ENCODE results near the gene SHF.

The SHF gene

GRCh38 chr15:45181491-45182285, 6.1 kb downstream of the SHF start:
- WGBS, 2 experiments: 82 to 87% methylated on average over 7 to 9 of the region's 9 CpGs
- Histone ChIP-seq H3K27ac (ENCODE audit: insufficient read depth, low read depth, low read length, poor library complexity, severe bottlenecking) (no peak overlapping the region), H3K4me1 (ENCODE audit: control insufficient read depth, insufficient read depth, low read length) (peaks cover 26% of the 10 kb centered on the region)

GRCh38 chr15:45180648-45181436, 6.9 kb downstream of the SHF start:
- WGBS, 2 experiments: 83 to 98% methylated on average over 7 to 8 of the region's 8 CpGs
- no peak overlapping the region for H3K27ac ChIP-seq (ENCODE audit: insufficient read depth, low read depth, low read length, poor library complexity, severe bottlenecking)

More at GRCh38 chr15:45181491-45182285, 6.1 kb downstream of the SHF start:
- Histone ChIP-seq H3K27me3 (ENCODE audit: control insufficient read depth, insufficient read depth, low read length, poor library complexity, severe bottlenecking) (no peaks in the 10 kb centered on the region), H3K4me3 (ENCODE audit: insufficient read depth, low read depth, low read length) (no peak overlapping the region), H3K9me3 (ENCODE audit: control insufficient read depth, low read length) (no peaks in the 10 kb centered on the region), H3K36me3 (ENCODE audit: control insufficient read depth, insufficient read depth, low read length) (peaks cover 4% of the 10 kb centered on the region)

GRCh38 chr15:45180201-45180600, 7.6 kb downstream of the SHF start:
- no peak overlapping the region for H3K27ac ChIP-seq (ENCODE audit: insufficient read depth, low read depth, low read length, poor library complexity, severe bottlenecking)
- 93 to 95% methylated on average over 7 of the region's 7 CpGs for WGBS, 2 experiments
- no peak overlapping the region for H3K4me3 ChIP-seq (ENCODE audit: insufficient read depth, low read depth, low read length)
- peaks cover 12% of the 10 kb centered on the region for H3K4me1 ChIP-seq (ENCODE audit: control insufficient read depth, insufficient read depth, low read length)
- H3K36me3 ChIP-seq (ENCODE audit: control insufficient read depth, insufficient read depth, low read length): peaks cover 4% of the 10 kb centered on the region
- no peaks in the 10 kb centered on the region for H3K9me3 ChIP-seq (ENCODE audit: control insufficient read depth, low read length)
- no peaks in the 10 kb centered on the region for H3K27me3 ChIP-seq (ENCODE audit: control insufficient read depth, insufficient read depth, low read length, poor library complexity, severe bottlenecking)

More at GRCh38 chr15:45180648-45181436, 6.9 kb downstream of the SHF start:
- no peaks in the 10 kb centered on the region for H3K27me3 ChIP-seq (ENCODE audit: control insufficient read depth, insufficient read depth, low read length, poor library complexity, severe bottlenecking)
- H3K9me3 ChIP-seq (ENCODE audit: control insufficient read depth, low read length): no peaks in the 10 kb centered on the region
- H3K4me1 ChIP-seq (ENCODE audit: control insufficient read depth, insufficient read depth, low read length): peaks cover 18% of the 10 kb centered on the region
- no peak overlapping the region for H3K4me3 ChIP-seq (ENCODE audit: insufficient read depth, low read depth, low read length)
- peaks cover 4% of the 10 kb centered on the region for H3K36me3 ChIP-seq (ENCODE audit: control insufficient read depth, insufficient read depth, low read length)

- Histone ChIP-seq H3K4me3 (ENCODE audit: insufficient read depth, low read depth, low read length) (no peak overlapping the region), H3K27me3 (ENCODE audit: control insufficient read depth, insufficient read depth, low read length, poor library complexity, severe bottlenecking) (no peaks in the 10 kb centered on the region), H3K4me1 (ENCODE audit: control insufficient read depth, insufficient read depth, low read length) (peaks cover 4% of the 10 kb centered on the region), H3K36me3 (ENCODE audit: control insufficient read depth, insufficient read depth, low read length) (peaks cover 4% of the 10 kb centered on the region), H3K27ac (ENCODE audit: insufficient read depth, low read depth, low read length, poor library complexity, severe bottlenecking) (no peak overlapping the region), H3K9me3 (ENCODE audit: control insufficient read depth, low read length) (no peaks in the 10 kb centered on the region)
- 90 to 91% methylated on average over 13 of the region's 13 CpGs for WGBS, 2 experiments
These were observed 8.4 kb downstream of the SHF start for GRCh38 chr15:45179221-45179985.

- WGBS, 2 experiments: 93 to 95% methylated on average over 3 of the region's 3 CpGs
- H3K36me3 ChIP-seq (ENCODE audit: control insufficient read depth, insufficient read depth, low read length): peaks cover 8% of the 10 kb centered on the region
- no peaks in the 10 kb centered on the region for H3K9me3 ChIP-seq (ENCODE audit: control insufficient read depth, low read length)
- H3K4me1 ChIP-seq (ENCODE audit: control insufficient read depth, insufficient read depth, low read length): peaks cover 5% of the 10 kb centered on the region
- no peak overlapping the region for H3K27ac ChIP-seq (ENCODE audit: insufficient read depth, low read depth, low read length, poor library complexity, severe bottlenecking)
- no peaks in the 10 kb centered on the region for H3K27me3 ChIP-seq (ENCODE audit: control insufficient read depth, insufficient read depth, low read length, poor library complexity, severe bottlenecking)
- H3K4me3 ChIP-seq (ENCODE audit: insufficient read depth, low read depth, low read length): no peak overlapping the region
These were observed 10.5 kb downstream of the SHF start for GRCh38 chr15:45177285-45177684.

GRCh38 chr15:45174577-45174976, 13.2 kb downstream of the SHF start:
- H3K4me3 ChIP-seq (ENCODE audit: insufficient read depth, low read depth, low read length): no peak overlapping the region
- peaks cover 18% of the 10 kb centered on the region for H3K36me3 ChIP-seq (ENCODE audit: control insufficient read depth, insufficient read depth, low read length)
- no peaks in the 10 kb centered on the region for H3K27me3 ChIP-seq (ENCODE audit: control insufficient read depth, insufficient read depth, low read length, poor library complexity, severe bottlenecking)
- H3K4me1 ChIP-seq (ENCODE audit: control insufficient read depth, insufficient read depth, low read length): peaks cover 5% of the 10 kb centered on the region
- no peaks in the 10 kb centered on the region for H3K9me3 ChIP-seq (ENCODE audit: control insufficient read depth, low read length)
- 89 to 100% methylated on average over 1 to 2 of the region's 2 CpGs for WGBS, 2 experiments
- H3K27ac ChIP-seq (ENCODE audit: insufficient read depth, low read depth, low read length, poor library complexity, severe bottlenecking): no peak overlapping the region

- H3K4me1 ChIP-seq (ENCODE audit: control insufficient read depth, insufficient read depth, low read length): peaks cover 5% of the 10 kb centered on the region
- H3K27ac ChIP-seq (ENCODE audit: insufficient read depth, low read depth, low read length, poor library complexity, severe bottlenecking): no peak overlapping the region
- H3K27me3 ChIP-seq (ENCODE audit: control insufficient read depth, insufficient read depth, low read length, poor library complexity, severe bottlenecking): no peaks in the 10 kb centered on the region
- 96 to 99% methylated on average over 6 of the region's 6 CpGs for WGBS, 2 experiments
- H3K4me3 ChIP-seq (ENCODE audit: insufficient read depth, low read depth, low read length): no peak overlapping the region
- peaks cover 18% of the 10 kb centered on the region for H3K36me3 ChIP-seq (ENCODE audit: control insufficient read depth, insufficient read depth, low read length)
- H3K9me3 ChIP-seq (ENCODE audit: control insufficient read depth, low read length): no peaks in the 10 kb centered on the region
These were observed 13.7 kb downstream of the SHF start for GRCh38 chr15:45174069-45174468.

GRCh38 chr15:45171912-45172311, 15.9 kb downstream of the SHF start:
- H3K27me3 ChIP-seq (ENCODE audit: control insufficient read depth, insufficient read depth, low read length, poor library complexity, severe bottlenecking): no peaks in the 10 kb centered on the region
- H3K9me3 ChIP-seq (ENCODE audit: control insufficient read depth, low read length): no peaks in the 10 kb centered on the region
- H3K4me3 ChIP-seq (ENCODE audit: insufficient read depth, low read depth, low read length): no peak overlapping the region
- WGBS, 2 experiments: 94 to 96% methylated on average over 12 of the region's 12 CpGs
- peaks cover 15% of the 10 kb centered on the region for H3K36me3 ChIP-seq (ENCODE audit: control insufficient read depth, insufficient read depth, low read length)
- H3K27ac ChIP-seq (ENCODE audit: insufficient read depth, low read depth, low read length, poor library complexity, severe bottlenecking): no peak overlapping the region
- H3K4me1 ChIP-seq (ENCODE audit: control insufficient read depth, insufficient read depth, low read length): peaks cover 5% of the 10 kb centered on the region

- Histone ChIP-seq H3K27ac (ENCODE audit: insufficient read depth, low read depth, low read length, poor library complexity, severe bottlenecking) (no peak overlapping the region), H3K9me3 (ENCODE audit: control insufficient read depth, low read length) (no peaks in the 10 kb centered on the region), H3K36me3 (ENCODE audit: control insufficient read depth, insufficient read depth, low read length) (peaks cover 15% of the 10 kb centered on the region), H3K4me1 (ENCODE audit: control insufficient read depth, insufficient read depth, low read length) (peaks cover 13% of the 10 kb centered on the region), H3K27me3 (ENCODE audit: control insufficient read depth, insufficient read depth, low read length, poor library complexity, severe bottlenecking) (no peaks in the 10 kb centered on the region), H3K4me3 (ENCODE audit: insufficient read depth, low read depth, low read length) (no peak overlapping the region)
- 54 to 56% methylated on average over 4 of the region's 4 CpGs for WGBS, 2 experiments
These were observed 17.9 kb downstream of the SHF start for GRCh38 chr15:45169608-45170480.
